B cell (primary cell): Measurements from ENCODE around the gene CALHM3.

Experiments
- CTCF ChIP-seq: fragments of 200-600 bp; IDR thresholded peaks from one replicate; pipeline ENCODE4 v1.8.0; 2022; ENCODE audit warnings: antibody characterized with exemption, mild to moderate bottlenecking
- EZH2 ChIP-seq: IDR thresholded peaks from 2 replicates; pipeline ENCODE4 v1.6.1; 2012; ENCODE audit warnings: borderline replicate concordance, low read depth, mild to moderate bottlenecking, moderate library complexity, low read length; ENCODE audit not compliant: insufficient read depth, poor library complexity, severe bottlenecking

DNA sequence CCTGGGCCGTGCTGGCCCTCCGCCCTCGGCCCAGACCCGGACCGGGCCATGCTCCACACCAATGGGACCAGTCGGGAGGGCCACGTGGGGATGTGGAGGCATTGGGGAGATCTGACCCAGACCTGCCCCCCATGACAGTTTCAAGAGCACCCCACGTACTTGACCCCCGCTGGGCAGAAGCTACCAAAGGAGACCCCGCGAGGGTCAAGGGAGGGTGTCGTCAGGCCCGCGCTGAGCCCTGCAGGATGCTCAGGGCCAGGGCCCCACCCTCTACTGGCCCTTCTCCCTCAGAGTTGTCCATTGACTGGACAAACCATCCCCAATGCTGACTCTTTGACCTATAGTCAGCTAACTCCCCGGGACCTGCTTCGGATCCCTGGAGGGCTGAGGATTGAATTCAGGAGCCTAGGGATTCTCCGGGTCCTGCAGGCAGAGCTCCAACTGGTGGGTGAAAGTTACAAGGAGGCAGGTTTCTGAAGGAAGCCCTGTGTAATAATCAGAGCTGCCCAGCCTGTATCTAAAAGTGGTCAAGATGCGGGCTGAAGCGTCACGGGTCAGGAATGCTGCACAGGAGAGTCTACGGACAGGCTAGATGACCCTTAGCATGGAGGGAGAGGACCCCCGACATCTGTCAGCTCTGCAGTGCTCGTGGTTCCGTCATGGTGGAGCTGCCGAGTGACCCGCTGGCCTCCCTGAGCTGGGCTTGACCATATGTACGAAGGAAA is 26.4 kb downstream of the CALHM3 start:
- TF ChIP-seq CTCF (no peak), EZH2 (no peak)
